GM18907 (cell line): ENCODE data around the gene SOSTDC1.
"Not testable (repeated sequence)": the region's sequence is repeated elsewhere in the genome, so short reads cannot be mapped to it uniquely, and the experiment has no call there.

Experiments used
- ATAC-seq: cut with Tn5 transposase; IDR thresholded peaks from one replicate; pipeline ENCODE4 v1.9.1; 2021; ENCODE audit warnings: mild to moderate bottlenecking, moderate library complexity; ENCODE audit not compliant: unreplicated experiment

Gene SOSTDC1

GRCh38 chr7:16465469-16466361, at the start of gene SOSTDC1:
Gene SOSTDC1, minus strand, starts transcription at chr7:16465738. Its CDS starts 70 bp downstream, at chr7:16465668.
- no peak for ATAC-seq

DNA sequence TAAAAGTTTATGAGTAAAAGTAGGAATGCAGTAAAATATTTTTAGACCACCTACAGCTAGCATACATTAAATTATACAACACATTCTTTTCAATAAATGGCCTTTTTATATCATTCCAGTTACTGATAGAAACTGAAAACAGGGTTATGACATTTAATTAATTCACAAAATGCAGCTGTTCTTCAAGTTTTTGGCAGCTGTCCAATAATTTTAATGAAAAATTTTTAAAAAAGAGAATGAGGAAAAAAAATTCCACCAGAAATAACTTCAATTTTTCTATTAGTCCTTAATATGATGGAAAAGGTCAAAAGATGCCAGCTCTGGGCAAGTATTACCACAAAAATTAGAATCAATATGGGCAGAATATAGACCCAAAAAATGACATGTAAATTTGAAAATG, 49.2 kb upstream of the SOSTDC1 start:
- ATAC-seq = no peak

DNA sequence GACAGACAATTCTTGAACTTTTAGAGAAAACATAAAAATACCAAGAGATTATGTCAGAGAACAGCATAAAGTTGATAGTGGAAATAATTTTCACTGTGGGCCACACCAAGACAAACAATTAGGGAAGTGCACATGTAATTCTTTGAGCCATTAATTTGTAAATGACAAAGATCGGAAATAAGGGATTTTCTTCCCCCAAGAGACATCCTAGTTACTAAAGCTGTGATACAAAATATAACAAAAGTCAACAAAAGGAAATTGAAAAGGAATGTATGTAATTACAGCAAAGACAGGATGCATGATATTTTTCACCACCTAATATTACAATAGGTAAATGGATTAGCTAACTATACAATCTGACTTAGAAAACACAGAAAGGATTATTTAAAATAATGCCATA, 48.7 kb upstream of the SOSTDC1 start:
- no peak for ATAC-seq

DNA sequence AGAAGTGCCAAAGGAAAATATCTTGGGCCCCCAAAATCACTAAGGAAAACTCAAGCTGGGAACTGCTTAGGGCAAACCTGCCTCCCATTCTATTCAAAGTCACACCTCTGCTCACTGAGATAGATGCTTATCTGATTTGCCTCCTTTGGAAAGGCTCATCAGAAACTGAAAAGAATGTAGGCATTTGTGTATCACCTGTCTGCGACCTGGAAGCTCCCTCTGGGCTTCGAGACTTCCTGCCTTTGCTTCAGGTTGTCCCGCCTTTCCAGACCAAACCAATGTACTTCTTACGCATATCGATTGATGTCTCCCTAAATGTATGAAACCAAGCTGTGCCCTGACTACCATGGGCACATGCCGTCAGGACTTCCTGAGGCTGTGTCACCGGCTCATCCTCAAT, 46.6 kb upstream of the SOSTDC1 start:
- ATAC-seq = no peak

GRCh38 chr7:16511314-16511713, 45.8 kb upstream of the SOSTDC1 start:
- ATAC-seq = no peak

- no peak for ATAC-seq
Observed at GRCh38 chr7:16509829-16510228, 44.3 kb upstream of the SOSTDC1 start.

DNA sequence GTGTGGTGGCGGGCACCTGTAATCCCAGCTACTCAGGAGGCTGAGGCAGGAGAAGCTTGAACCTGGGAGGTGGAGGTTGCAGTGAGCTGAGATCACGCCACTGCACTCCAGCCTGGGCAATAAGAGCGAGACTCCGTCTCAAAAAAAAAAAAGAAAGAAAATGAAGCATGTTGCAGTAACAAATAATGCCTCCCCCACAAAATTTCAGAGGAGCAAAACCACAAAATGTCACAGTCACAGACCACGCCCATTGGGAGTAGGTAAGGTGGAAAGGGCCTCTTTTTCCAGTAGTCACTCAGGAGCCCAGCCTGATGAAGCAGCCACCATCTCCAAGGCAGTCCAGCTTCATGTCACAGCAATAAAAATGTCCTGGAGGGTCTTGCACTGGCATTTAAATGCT, 40.9 kb upstream of the SOSTDC1 start:
- not testable (repeated sequence) for ATAC-seq

- ATAC-seq = no peak
Observed at GRCh38 chr7:16504019-16504418, 38.5 kb upstream of the SOSTDC1 start.

- no peak for ATAC-seq
Observed at GRCh38 chr7:16502303-16502702, 36.8 kb upstream of the SOSTDC1 start.

DNA sequence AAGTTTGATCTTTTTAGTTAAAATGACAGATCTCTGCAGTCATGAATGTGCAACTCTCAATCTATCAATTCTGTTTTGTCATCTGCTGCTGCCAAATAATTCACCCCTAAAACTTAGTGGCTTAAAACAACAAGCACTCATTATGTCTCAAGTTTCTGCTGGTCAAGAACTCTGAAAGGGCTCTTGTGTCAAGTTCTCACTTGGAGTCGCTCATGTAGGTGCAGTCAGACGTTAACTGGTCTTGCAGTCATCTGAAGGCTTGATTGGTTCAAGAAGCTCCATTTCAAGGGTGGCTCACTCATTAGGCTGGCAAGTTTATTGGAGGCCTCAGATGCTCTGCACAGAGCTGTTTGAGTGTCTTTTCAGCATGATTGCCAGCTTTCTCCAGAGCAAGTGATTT, 32.6 kb upstream of the SOSTDC1 start:
- no peak for ATAC-seq

DNA sequence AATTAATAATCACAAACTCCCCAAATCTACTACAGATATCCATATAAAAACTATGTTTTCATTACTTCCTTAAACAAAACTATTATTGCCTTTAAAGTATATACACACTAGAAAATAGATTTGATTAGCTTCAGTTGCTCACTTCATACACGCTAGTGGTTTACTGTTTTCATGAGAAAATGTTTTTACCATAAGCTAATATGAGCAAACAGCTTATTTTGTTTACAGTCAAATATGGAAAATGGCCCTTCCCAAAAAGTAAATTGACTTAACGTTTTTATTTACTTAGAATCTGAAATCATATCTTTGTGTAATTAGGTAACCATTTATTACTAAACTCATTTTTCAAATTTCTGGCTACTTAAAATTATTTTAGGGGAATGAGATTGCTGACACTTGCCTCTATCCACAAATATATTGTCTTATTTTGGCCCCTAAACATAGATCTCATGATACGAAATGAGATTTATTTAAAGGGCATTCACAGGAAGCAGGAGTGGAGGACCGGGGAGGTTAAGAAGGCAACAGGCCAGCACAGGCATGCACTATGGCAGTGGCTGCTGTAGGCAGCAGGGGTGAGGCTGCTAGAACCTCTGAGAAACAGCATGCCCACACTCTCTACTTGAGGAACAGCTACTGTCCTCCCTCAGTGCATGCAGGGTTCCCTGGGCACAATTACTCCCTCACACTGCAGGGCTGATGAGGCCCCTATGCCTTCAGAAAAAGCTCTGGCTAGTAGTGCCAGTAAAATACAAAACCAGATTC, 29.6 kb upstream of the SOSTDC1 start:
- ATAC-seq = no peak

DNA sequence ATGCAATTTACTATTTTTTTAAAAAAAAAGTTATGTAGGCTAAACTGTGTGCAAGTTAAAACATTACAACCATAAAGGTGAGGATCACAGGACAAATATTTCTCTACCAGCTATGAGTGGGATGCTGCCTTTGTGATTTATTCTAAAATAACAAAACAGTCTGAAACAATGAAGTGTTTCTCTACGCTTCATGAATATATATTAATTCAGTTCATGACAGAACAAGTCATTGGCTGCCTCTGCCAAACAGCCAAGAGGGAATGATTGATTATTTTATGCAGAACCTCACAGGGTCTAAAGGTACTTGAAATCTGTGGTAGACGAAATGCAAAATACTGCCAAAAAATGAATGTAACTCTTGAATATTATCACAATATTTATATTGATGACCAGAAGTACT, 29.0 kb upstream of the SOSTDC1 start:
- ATAC-seq = no peak

GRCh38 chr7:16493266-16493665, 27.7 kb upstream of the SOSTDC1 start:
- ATAC-seq = no peak

DNA sequence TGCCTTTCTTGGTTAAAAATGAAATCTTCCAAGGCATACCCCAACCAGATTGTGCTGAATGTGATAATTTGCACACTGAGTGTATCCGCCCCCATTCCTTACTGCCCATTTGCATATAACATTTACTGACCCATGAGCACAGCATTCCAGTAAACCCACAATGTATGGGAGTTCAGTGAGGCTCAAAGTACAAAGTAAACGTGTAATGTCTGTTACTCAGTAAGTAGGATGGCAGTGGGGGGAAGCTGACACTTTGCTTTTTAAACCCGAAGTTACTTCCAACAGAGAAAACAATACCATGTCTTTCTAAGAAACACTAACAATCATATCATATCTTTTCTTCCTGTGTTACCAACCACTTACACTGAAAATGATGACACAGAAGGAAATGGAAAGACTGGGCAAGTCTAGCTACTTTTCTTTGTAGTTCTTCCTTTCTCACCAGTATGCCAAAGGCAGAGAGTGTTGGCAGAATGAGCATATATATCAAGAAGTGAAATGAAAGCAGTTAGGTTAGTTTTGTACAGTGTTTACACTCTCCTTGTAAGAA, 27.1 kb upstream of the SOSTDC1 start:
- no peak for ATAC-seq

GRCh38 chr7:16491148-16491547, 25.6 kb upstream of the SOSTDC1 start:
- no peak for ATAC-seq

- no peak for ATAC-seq
Observed at GRCh38 chr7:16484453-16485158, 19.1 kb upstream of the SOSTDC1 start.

DNA sequence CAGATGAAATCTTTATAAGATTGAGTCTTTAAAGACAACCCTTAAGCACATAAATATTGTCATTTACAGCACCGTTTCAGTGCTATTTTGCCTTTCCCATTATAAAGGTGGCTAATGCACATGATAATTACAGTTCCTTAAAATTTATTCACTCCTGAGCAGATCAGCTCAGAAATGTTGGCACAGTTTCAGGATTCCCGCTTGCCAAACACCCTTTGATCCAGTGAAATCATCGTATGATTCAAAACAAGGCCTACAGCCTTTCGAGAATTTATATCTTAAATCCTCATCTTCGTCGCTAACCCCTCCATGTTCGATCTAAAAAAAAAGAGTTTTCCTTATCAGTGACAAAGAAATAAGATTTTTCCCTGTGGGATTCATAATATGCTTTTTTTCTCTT, 14.1 kb upstream of the SOSTDC1 start:
- no peak for ATAC-seq

- ATAC-seq = no peak
Observed at GRCh38 chr7:16479161-16479560, 13.6 kb upstream of the SOSTDC1 start.

- ATAC-seq = no peak
Observed at GRCh38 chr7:16471933-16472332, 6.4 kb upstream of the SOSTDC1 start.

DNA sequence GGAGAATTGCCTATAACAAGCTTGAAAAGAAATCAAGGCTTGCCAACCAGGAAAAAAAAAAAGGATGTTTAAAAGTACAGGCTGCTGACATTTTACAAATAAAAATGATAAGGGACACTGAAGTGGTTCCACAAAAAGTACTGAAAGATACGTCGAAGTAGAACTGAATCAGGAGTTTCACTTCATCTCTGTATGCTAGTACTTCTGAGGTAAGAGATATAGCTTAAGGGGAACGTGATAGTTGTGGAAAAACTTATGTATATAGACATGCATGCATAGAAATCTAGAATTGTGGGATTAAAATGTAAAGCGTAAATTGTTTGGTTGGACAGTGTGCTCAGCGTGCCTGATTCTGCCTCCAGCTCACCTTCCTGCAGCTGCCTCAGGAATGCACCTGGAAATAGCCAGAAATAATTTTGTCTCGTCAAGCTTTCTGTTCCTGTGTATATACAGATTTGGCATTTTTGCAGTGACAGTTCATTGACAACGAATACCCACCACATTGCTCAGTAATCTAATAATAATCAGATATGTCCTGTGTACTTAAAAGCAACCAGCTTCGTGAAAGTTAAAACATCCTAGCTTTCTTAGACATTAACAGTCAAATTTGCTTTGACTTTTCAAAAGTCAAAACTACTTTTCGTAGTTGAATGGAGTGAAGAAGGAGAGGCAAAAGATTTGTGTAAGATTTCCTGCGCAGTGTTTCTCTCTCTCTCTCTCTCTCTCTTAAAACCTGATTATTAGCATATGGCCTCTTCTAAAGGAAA, 1.4 kb downstream of the SOSTDC1 start:
- no peak for ATAC-seq
